HG02759 (cell line): Measurements from ENCODE around the gene MAPK11.

Source experiments
- ATAC-seq: cut with Tn5 transposase; IDR thresholded peaks from one replicate; pipeline ENCODE4 v1.9.1; 2021; ENCODE audit warnings: mild to moderate bottlenecking, moderate library complexity; ENCODE audit not compliant: unreplicated experiment

MAPK11 gene

GRCh38 chr22:50227579-50228215, 42.5 kb downstream of the MAPK11 start:
- ATAC-seq, result no peak

GRCh38 chr22:50226875-50227165, 43.4 kb downstream of the MAPK11 start:
- no peak for ATAC-seq

- no peak for ATAC-seq
Measured at GRCh38 chr22:50226063-50226874, 43.9 kb downstream of the MAPK11 start.

- no peak for ATAC-seq
Measured at GRCh38 chr22:50225200-50225969, 44.8 kb downstream of the MAPK11 start.

GRCh38 chr22:50224071-50224470, 46.1 kb downstream of the MAPK11 start:
- ATAC-seq, result no peak

- no peak for ATAC-seq
Measured at GRCh38 chr22:50222508-50222907, 47.7 kb downstream of the MAPK11 start.

- no peak for ATAC-seq
Measured at GRCh38 chr22:50221410-50222300, 48.5 kb downstream of the MAPK11 start.

- no peak for ATAC-seq
Measured at GRCh38 chr22:50220603-50221409, 49.4 kb downstream of the MAPK11 start.

GRCh38 chr22:50219800-50220602, 50.2 kb downstream of the MAPK11 start:
- no peak for ATAC-seq

- ATAC-seq, result no peak
Measured at GRCh38 chr22:50218996-50219727, 51.0 kb downstream of the MAPK11 start.

GRCh38 chr22:50218153-50218995, 51.8 kb downstream of the MAPK11 start:
- no peak for ATAC-seq

- ATAC-seq, result no peak
Measured at GRCh38 chr22:50217543-50218152, 52.5 kb downstream of the MAPK11 start.

GRCh38 chr22:50216684-50217520, 53.3 kb downstream of the MAPK11 start:
- no peak for ATAC-seq

GRCh38 chr22:50216055-50216683, 54.0 kb downstream of the MAPK11 start:
- no peak for ATAC-seq

- ATAC-seq, result no peak
Measured at GRCh38 chr22:50215297-50216054, 54.7 kb downstream of the MAPK11 start.
